NCI-H1417 treated with DMSO at 0.1 percent for 48 hours (cell line): ENCODE data around the gene B4GALT4.
"Not testable (repeated sequence)": the region's sequence is repeated elsewhere in the genome, so short reads cannot be mapped to it uniquely, and the experiment has no call there.

ENCODE experiments used
- DNase-seq: peaks from one replicate; lab custom pipeline; 2025; lab: John Stamatoyannopoulos, UW

The B4GALT4 gene

GRCh38 chr3:119240591-119241434, at the start of gene B4GALT4:
Gene B4GALT4, minus strand, starts transcription at chr3:119240878. Its CDS starts 10,779 bp downstream, at chr3:119230099.
- no peak for DNase-seq

GRCh38 chr3:119289404-119289770, 48.7 kb upstream of the B4GALT4 start:
- DNase-seq, result no peak

DNA sequence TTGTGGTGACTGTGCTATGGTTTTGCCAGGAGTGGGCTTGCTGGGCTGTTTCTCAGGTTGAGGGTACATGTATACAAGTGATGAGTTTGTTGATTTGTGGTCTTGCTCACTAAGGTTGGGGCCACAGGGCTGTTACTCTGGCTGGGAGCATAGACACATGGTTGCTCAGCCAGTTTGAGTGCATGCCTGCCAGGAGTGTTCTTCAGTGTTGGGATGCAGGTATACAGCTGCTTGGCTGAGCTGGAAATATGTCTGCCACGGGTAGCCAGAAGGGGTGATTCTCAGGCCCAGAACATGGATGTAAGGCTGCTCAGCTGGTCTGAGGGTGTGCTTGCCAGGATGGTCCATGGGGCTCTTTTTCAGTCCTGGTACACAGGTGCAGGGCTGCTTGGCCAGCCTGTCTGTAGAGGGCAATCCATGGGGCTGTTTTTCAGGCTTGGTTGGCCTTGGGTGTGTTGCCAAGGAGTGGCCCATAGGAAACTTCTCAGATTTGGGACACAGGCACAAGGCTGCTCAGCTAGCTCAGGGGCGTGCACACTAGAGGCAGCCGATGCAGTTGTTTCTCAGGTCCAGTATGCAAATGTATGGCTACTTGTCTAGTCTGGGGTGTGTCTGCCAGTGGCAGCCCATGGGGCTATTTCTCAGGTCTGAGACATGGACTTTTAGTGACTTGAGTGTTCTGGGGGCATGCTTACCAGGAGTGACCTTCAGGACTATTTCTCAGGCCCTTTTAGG, 48.2 kb upstream of the B4GALT4 start:
- no peak for DNase-seq

- DNase-seq, result no peak
Measured at GRCh38 chr3:119279584-119280243, 39.0 kb upstream of the B4GALT4 start.

GRCh38 chr3:119279101-119279554, 38.5 kb upstream of the B4GALT4 start:
- DNase-seq, result no peak

- DNase-seq, result no peak
Measured at GRCh38 chr3:119276680-119277079, 36.0 kb upstream of the B4GALT4 start.

GRCh38 chr3:119270212-119270611, 29.5 kb upstream of the B4GALT4 start:
- not testable (repeated sequence) for DNase-seq

- no peak for DNase-seq
Measured at GRCh38 chr3:119261055-119261454, 20.4 kb upstream of the B4GALT4 start.

- DNase-seq, result no peak
Measured at GRCh38 chr3:119259821-119260220, 19.1 kb upstream of the B4GALT4 start.

GRCh38 chr3:119258915-119259314, 18.2 kb upstream of the B4GALT4 start:
- no peak for DNase-seq

- DNase-seq, result no peak
Measured at GRCh38 chr3:119257654-119258410, 17.2 kb upstream of the B4GALT4 start.

GRCh38 chr3:119257111-119257510, 16.4 kb upstream of the B4GALT4 start:
- DNase-seq, result no peak

GRCh38 chr3:119255214-119255613, 14.5 kb upstream of the B4GALT4 start:
- no peak for DNase-seq

DNA sequence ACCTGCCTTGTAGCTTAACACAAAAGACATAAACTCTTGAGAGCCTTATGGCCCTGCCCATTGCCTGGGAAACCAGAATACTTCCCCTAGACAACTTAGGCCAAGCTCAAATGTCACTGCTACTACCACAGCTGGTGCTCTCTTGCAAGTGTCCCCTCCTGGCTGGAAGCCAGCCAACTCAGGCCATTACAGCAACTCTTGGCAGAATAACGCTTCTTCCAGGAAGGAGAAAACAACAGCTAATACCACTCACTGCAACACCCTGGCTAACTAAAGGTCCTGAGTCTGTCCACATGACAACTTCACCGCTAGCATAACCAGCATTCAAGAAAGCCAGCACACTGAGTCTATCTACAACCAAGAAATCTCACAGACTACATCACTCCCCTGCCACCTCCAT, 5.1 kb upstream of the B4GALT4 start:
- DNase-seq, result no peak

DNA sequence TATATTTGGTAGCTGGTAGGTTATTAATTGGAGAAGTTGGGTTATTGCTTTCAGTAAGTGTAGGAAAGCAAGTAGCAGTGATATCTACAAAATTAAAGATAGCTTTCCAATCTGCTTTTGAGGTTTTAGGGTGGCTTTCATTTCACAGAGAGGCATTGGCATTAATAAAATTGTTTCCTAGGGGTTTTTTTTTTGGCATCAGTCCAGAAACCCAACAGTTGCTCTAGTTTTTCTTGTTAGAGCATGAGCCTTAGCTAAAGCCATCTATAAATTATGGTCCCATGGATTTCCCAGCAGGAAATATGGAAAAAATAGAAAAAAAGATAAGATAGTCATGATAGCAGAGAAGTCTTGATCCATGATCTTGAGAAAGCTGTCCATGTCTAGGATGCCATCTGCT, 3.0 kb upstream of the B4GALT4 start:
- no peak for DNase-seq

- DNase-seq, result not testable (repeated sequence)
Measured at GRCh38 chr3:119243058-119243529, 2.4 kb upstream of the B4GALT4 start.

GRCh38 chr3:119242387-119243057, 1.8 kb upstream of the B4GALT4 start:
- not testable (repeated sequence) for DNase-seq

DNA sequence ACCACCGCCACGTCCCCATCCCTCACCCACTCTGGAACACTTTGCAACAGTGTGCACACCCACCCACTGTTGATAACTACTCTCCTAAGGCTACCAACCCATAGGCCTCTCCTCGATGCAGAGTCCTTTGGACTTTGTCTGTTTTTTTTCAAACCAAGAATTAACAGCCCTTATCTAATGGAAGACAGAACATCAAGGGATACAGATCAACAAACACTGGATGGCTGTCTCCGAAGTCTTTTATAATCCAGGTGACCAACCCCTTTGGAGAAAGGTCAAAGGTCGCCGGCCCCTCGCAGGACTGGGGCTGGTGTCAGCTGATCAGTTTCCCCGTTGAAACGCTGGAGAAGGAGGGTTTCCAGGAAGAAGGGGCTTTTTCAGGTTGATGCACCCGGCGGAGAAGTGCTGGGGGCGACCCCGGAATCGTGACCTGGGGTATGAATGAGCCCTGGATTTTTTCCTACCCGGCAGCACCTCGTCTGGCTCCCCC, 532 bp downstream of the B4GALT4 start:
- DNase-seq, result no peak

- no peak for DNase-seq
Measured at GRCh38 chr3:119239206-119239820, 1.4 kb downstream of the B4GALT4 start.

GRCh38 chr3:119238363-119238762, 2.3 kb downstream of the B4GALT4 start:
- no peak for DNase-seq

DNA sequence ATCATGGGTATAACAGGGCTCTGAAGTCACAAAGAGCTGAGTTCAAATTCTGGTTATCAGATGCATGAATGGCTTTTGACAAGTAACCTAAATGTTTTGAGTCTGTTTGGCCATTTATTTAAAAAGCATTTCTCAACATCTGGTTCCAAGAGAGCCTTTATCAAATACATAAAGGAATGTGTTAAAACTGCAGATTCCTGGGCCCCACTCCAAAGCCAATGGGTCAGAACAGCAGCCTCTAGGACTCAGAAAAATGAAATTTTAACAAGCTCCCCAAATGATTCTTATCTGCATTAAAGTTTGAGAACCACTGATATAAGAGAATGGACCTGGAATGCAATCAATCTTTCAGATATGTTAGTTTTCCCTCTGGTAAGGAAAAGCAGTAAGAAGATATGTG, 3.4 kb downstream of the B4GALT4 start:
- no peak for DNase-seq
